ENCODE measurements around the gene GPR87.

Gene GPR87

GRCh38 chr3:151303751-151304150, 12.9 kb downstream of the GPR87 start:
- 81% methylated on average over 1 of the region's 2 CpGs for WGBS
- H3K9me3 ChIP-seq (ENCODE audit: insufficient read depth, low read depth, low read length) = no peaks in the 10 kb centered on the region
- no peaks in the 10 kb centered on the region for H3K27me3 ChIP-seq (ENCODE audit: insufficient read depth, low read length)
- no peak overlapping the region for H3K4me3 ChIP-seq (ENCODE audit: low read length)
- no peaks in the 10 kb centered on the region for H3K36me3 ChIP-seq (ENCODE audit: insufficient read depth, low read length)
- H3K4me1 ChIP-seq (ENCODE audit: insufficient read depth, low read length) = peaks cover 28% of the 10 kb centered on the region
- no peak overlapping the region for H3K27ac ChIP-seq (ENCODE audit: low read depth, low read length)
- no peak overlapping the region for H3K9ac ChIP-seq (ENCODE audit: low read depth, low read length)

- no peaks in the 10 kb centered on the region for H3K27me3 ChIP-seq (ENCODE audit: insufficient read depth, low read length)
- peaks cover 28% of the 10 kb centered on the region for H3K4me1 ChIP-seq (ENCODE audit: insufficient read depth, low read length)
- no peak overlapping the region for H3K9ac ChIP-seq (ENCODE audit: low read depth, low read length)
- no peaks in the 10 kb centered on the region for H3K9me3 ChIP-seq (ENCODE audit: insufficient read depth, low read depth, low read length)
- H3K27ac ChIP-seq (ENCODE audit: low read depth, low read length) = no peak overlapping the region
- WGBS = 93% methylated on average over 2 of the region's 3 CpGs
- no peak overlapping the region for H3K4me3 ChIP-seq (ENCODE audit: low read length)
- H3K36me3 ChIP-seq (ENCODE audit: insufficient read depth, low read length) = no peaks in the 10 kb centered on the region
Measured at GRCh38 chr3:151301787-151302186, 14.8 kb downstream of the GPR87 start.

GRCh38 chr3:151300539-151300938, 16.1 kb downstream of the GPR87 start:
- Histone ChIP-seq H3K27ac (ENCODE audit: low read depth, low read length) (no peak overlapping the region), H3K4me3 (ENCODE audit: low read length) (no peak overlapping the region), H3K9me3 (ENCODE audit: insufficient read depth, low read depth, low read length) (no peaks in the 10 kb centered on the region), H3K36me3 (ENCODE audit: insufficient read depth, low read length) (no peaks in the 10 kb centered on the region), H3K4me1 (ENCODE audit: insufficient read depth, low read length) (peaks cover 22% of the 10 kb centered on the region), H3K9ac (ENCODE audit: low read depth, low read length) (no peak overlapping the region), H3K27me3 (ENCODE audit: insufficient read depth, low read length) (no peaks in the 10 kb centered on the region)
- WGBS = 100% methylated on average over 1 of the region's 1 CpG

- Histone ChIP-seq H3K27ac (ENCODE audit: low read depth, low read length) (no peak overlapping the region), H3K4me3 (ENCODE audit: low read length) (no peak overlapping the region), H3K27me3 (ENCODE audit: insufficient read depth, low read length) (no peaks in the 10 kb centered on the region), H3K4me1 (ENCODE audit: insufficient read depth, low read length) (peaks cover 12% of the 10 kb centered on the region; the same call in 1 of the 2 replicates), H3K9me3 (ENCODE audit: insufficient read depth, low read depth, low read length) (no peaks in the 10 kb centered on the region), H3K9ac (ENCODE audit: low read depth, low read length) (no peak overlapping the region), H3K36me3 (ENCODE audit: insufficient read depth, low read length) (no peaks in the 10 kb centered on the region)
- WGBS = 85% methylated on average over 2 of the region's 2 CpGs
Measured at GRCh38 chr3:151299006-151299405, 17.6 kb downstream of the GPR87 start.

GRCh38 chr3:151297429-151297828, 19.2 kb downstream of the GPR87 start:
- Histone ChIP-seq H3K4me3 (ENCODE audit: low read length) (no peak overlapping the region), H3K9ac (ENCODE audit: low read depth, low read length) (no peak overlapping the region), H3K36me3 (ENCODE audit: insufficient read depth, low read length) (no peaks in the 10 kb centered on the region), H3K4me1 (ENCODE audit: insufficient read depth, low read length) (peaks cover 12% of the 10 kb centered on the region; the same call in 1 of the 2 replicates), H3K27ac (ENCODE audit: low read depth, low read length) (no peak overlapping the region), H3K9me3 (ENCODE audit: insufficient read depth, low read depth, low read length) (no peaks in the 10 kb centered on the region), H3K27me3 (ENCODE audit: insufficient read depth, low read length) (no peaks in the 10 kb centered on the region)
- WGBS = 93% methylated on average over 1 of the region's 2 CpGs

- H3K9me3 ChIP-seq (ENCODE audit: insufficient read depth, low read depth, low read length) = no peaks in the 10 kb centered on the region
- peaks cover 12% of the 10 kb centered on the region; the same call in 1 of the 2 replicates for H3K4me1 ChIP-seq (ENCODE audit: insufficient read depth, low read length)
- H3K4me3 ChIP-seq (ENCODE audit: low read length) = no peak overlapping the region
- 79% methylated on average over 3 of the region's 3 CpGs for WGBS
- no peak overlapping the region for H3K27ac ChIP-seq (ENCODE audit: low read depth, low read length)
- no peaks in the 10 kb centered on the region for H3K36me3 ChIP-seq (ENCODE audit: insufficient read depth, low read length)
- no peaks in the 10 kb centered on the region for H3K27me3 ChIP-seq (ENCODE audit: insufficient read depth, low read length)
- no peak overlapping the region for H3K9ac ChIP-seq (ENCODE audit: low read depth, low read length)
Measured at GRCh38 chr3:151296226-151296625, 20.4 kb downstream of the GPR87 start.

- Histone ChIP-seq H3K36me3 (ENCODE audit: insufficient read depth, low read length) (no peaks in the 10 kb centered on the region), H3K4me1 (ENCODE audit: insufficient read depth, low read length) (peaks cover 12% of the 10 kb centered on the region; the same call in 1 of the 2 replicates), H3K9ac (ENCODE audit: low read depth, low read length) (no peak overlapping the region), H3K4me3 (ENCODE audit: low read length) (no peak overlapping the region), H3K27ac (ENCODE audit: low read depth, low read length) (no peak overlapping the region), H3K9me3 (ENCODE audit: insufficient read depth, low read depth, low read length) (no peaks in the 10 kb centered on the region), H3K27me3 (ENCODE audit: insufficient read depth, low read length) (no peaks in the 10 kb centered on the region)
- 90% methylated on average over 6 of the region's 6 CpGs for WGBS
Measured at GRCh38 chr3:151293127-151293526, 23.5 kb downstream of the GPR87 start.

- Histone ChIP-seq H3K4me1 (ENCODE audit: insufficient read depth, low read length) (no peaks in the 10 kb centered on the region), H3K4me3 (ENCODE audit: low read length) (no peak overlapping the region), H3K9ac (ENCODE audit: low read depth, low read length) (no peak overlapping the region), H3K27ac (ENCODE audit: low read depth, low read length) (no peak overlapping the region), H3K27me3 (ENCODE audit: insufficient read depth, low read length) (no peaks in the 10 kb centered on the region), H3K9me3 (ENCODE audit: insufficient read depth, low read depth, low read length) (no peaks in the 10 kb centered on the region), H3K36me3 (ENCODE audit: insufficient read depth, low read length) (no peaks in the 10 kb centered on the region)
- whole genome bisulfite sequencing = 84% methylated on average over 3 of the region's 3 CpGs
Measured at GRCh38 chr3:151290673-151291072, 25.9 kb downstream of the GPR87 start.

- Histone ChIP-seq H3K9ac (ENCODE audit: low read depth, low read length) (no peak overlapping the region), H3K36me3 (ENCODE audit: insufficient read depth, low read length) (no peaks in the 10 kb centered on the region), H3K9me3 (ENCODE audit: insufficient read depth, low read depth, low read length) (no peaks in the 10 kb centered on the region), H3K27me3 (ENCODE audit: insufficient read depth, low read length) (no peaks in the 10 kb centered on the region), H3K4me1 (ENCODE audit: insufficient read depth, low read length) (no peaks in the 10 kb centered on the region), H3K4me3 (ENCODE audit: low read length) (no peak overlapping the region), H3K27ac (ENCODE audit: low read depth, low read length) (no peak overlapping the region)
- 53% methylated on average over 3 of the region's 3 CpGs for WGBS
Measured at GRCh38 chr3:151289445-151289844, 27.2 kb downstream of the GPR87 start.

- Histone ChIP-seq H3K27me3 (ENCODE audit: insufficient read depth, low read length) (no peaks in the 10 kb centered on the region), H3K4me1 (ENCODE audit: insufficient read depth, low read length) (no peaks in the 10 kb centered on the region), H3K27ac (ENCODE audit: low read depth, low read length) (no peak overlapping the region), H3K36me3 (ENCODE audit: insufficient read depth, low read length) (no peaks in the 10 kb centered on the region), H3K9me3 (ENCODE audit: insufficient read depth, low read depth, low read length) (no peaks in the 10 kb centered on the region), H3K4me3 (ENCODE audit: low read length) (no peak overlapping the region), H3K9ac (ENCODE audit: low read depth, low read length) (no peak overlapping the region)
- WGBS = 57% methylated on average over 1 of the region's 1 CpG
Measured at GRCh38 chr3:151285940-151286339, 30.7 kb downstream of the GPR87 start.

- no peak overlapping the region for H3K9ac ChIP-seq (ENCODE audit: low read depth, low read length)
- H3K4me1 ChIP-seq (ENCODE audit: insufficient read depth, low read length) = no peaks in the 10 kb centered on the region
- 78% methylated on average over 5 of the region's 5 CpGs for WGBS
- no peaks in the 10 kb centered on the region for H3K36me3 ChIP-seq (ENCODE audit: insufficient read depth, low read length)
- no peaks in the 10 kb centered on the region for H3K9me3 ChIP-seq (ENCODE audit: insufficient read depth, low read depth, low read length)
- no peak overlapping the region for H3K4me3 ChIP-seq (ENCODE audit: low read length)
- no peak overlapping the region for H3K27ac ChIP-seq (ENCODE audit: low read depth, low read length)
- H3K27me3 ChIP-seq (ENCODE audit: insufficient read depth, low read length) = no peaks in the 10 kb centered on the region
Measured at GRCh38 chr3:151283907-151284461, 32.6 kb downstream of the GPR87 start.

- Histone ChIP-seq H3K9me3 (ENCODE audit: insufficient read depth, low read depth, low read length) (no peaks in the 10 kb centered on the region), H3K4me1 (ENCODE audit: insufficient read depth, low read length) (no peaks in the 10 kb centered on the region), H3K9ac (ENCODE audit: low read depth, low read length) (no peak overlapping the region), H3K27me3 (ENCODE audit: insufficient read depth, low read length) (no peaks in the 10 kb centered on the region), H3K27ac (ENCODE audit: low read depth, low read length) (no peak overlapping the region), H3K36me3 (ENCODE audit: insufficient read depth, low read length) (peaks cover 5% of the 10 kb centered on the region; the same call in 1 of the 2 replicates), H3K4me3 (ENCODE audit: low read length) (no peak overlapping the region)
- 94% methylated on average over 3 of the region's 4 CpGs for WGBS
Measured at GRCh38 chr3:151283387-151283786, 33.2 kb downstream of the GPR87 start.

Data from HUES64 (cell line).